Left ventricle myocardium inferior (tissue), 1 donor: ENCODE data around the gene RAB4A. TPM values are rescaled to one million over a fixed set of nuclear protein-coding genes. Genes with fewer than 3 reads are reported as not detected.

Source experiments
- DNase-seq: peaks from one replicate; pipeline ENCODE4 v3.0.0-alpha.2; 2020
- H3K27ac ChIP-seq: fragments of 200-600 bp; replicated peaks from 2 replicates; pipeline ENCODE4 v1.8.0; 2021
- H3K27me3 ChIP-seq: fragments of 200-600 bp; 2 replicates; pipeline ENCODE4 v1.8.0; 2021; ENCODE audit warnings: low read depth
- H3K36me3 ChIP-seq: fragments of 200-600 bp; 2 replicates; pipeline ENCODE4 v1.8.0; 2021
- H3K4me1 ChIP-seq: fragments of 200-600 bp; 2 replicates; pipeline ENCODE4 v1.8.0; 2021
- H3K4me3 ChIP-seq: fragments of 200-600 bp; 2 replicates; pipeline ENCODE4 v1.8.0; 2021; ENCODE audit warnings: mild to moderate bottlenecking, moderate library complexity
- H3K9me3 ChIP-seq: fragments of 200-600 bp; replicated peaks from 2 replicates; pipeline ENCODE4 v1.8.0; 2021
- intact Hi-C: fragments of 100-400 bp; cut with micrococcal nuclease; formaldehyde crosslinking; loops from one replicate; pipeline ENCODE4 v1.11.0; 2022
- total RNA-seq: library from RNA; stranded (reverse); fragmentation: NEBNext Ultra II Directional; extraction: Animal tissue kit (Norgen Biotek cat#: 25700); gene quantifications from one replicate; pipeline ENCODE4 v1.2.1, GENCODE V29; 2021
- TF ChIP-seq, protein P1 (sequence below): fragments of 200-600 bp; IDR thresholded peaks from 2 replicates; pipeline ENCODE4 v1.8.0; 2021; ENCODE audit warnings: antibody characterized with exemption, mild to moderate bottlenecking, borderline replicate concordance
- donor health status: DM: no; HTN: yes; CAD: no; lungs with severe emphysema.

Gene RAB4A
- total RNA-seq, 1 donor from 2014 or later, result 132 TPM

DNA sequence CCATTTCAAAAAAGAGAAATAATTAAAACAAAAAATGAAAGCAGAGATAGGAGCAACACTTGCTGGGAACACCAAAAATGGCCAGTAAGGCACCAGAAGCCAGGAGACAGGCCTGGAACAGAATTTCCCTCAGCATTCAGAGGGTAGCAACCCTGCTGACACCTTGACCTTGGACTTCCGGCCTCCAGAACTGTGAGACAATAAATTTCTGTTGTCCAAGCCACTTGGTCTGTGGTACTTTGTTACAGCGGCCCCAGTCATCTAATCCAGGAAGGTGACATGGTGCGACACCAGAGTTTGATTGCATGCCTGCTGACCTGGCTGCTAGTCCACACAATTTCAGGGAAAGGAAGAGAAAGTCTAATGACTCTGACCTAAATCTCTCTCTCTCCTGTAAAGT lies 10.6 kb upstream of the RAB4A start:
- Histone ChIP-seq H3K4me1 (peaks cover 6% of the 10 kb centered on the region), H3K27ac (no peak overlapping the region), H3K27me3 (no peaks in the 10 kb centered on the region), H3K36me3 (no peaks in the 10 kb centered on the region), H3K4me3 (no peak overlapping the region), H3K9me3 (no peaks in the 10 kb centered on the region)
- DNase-seq, result no peak
- intact Hi-C loops, result no loop called here
- TF ChIP-seq, protein P1, sequence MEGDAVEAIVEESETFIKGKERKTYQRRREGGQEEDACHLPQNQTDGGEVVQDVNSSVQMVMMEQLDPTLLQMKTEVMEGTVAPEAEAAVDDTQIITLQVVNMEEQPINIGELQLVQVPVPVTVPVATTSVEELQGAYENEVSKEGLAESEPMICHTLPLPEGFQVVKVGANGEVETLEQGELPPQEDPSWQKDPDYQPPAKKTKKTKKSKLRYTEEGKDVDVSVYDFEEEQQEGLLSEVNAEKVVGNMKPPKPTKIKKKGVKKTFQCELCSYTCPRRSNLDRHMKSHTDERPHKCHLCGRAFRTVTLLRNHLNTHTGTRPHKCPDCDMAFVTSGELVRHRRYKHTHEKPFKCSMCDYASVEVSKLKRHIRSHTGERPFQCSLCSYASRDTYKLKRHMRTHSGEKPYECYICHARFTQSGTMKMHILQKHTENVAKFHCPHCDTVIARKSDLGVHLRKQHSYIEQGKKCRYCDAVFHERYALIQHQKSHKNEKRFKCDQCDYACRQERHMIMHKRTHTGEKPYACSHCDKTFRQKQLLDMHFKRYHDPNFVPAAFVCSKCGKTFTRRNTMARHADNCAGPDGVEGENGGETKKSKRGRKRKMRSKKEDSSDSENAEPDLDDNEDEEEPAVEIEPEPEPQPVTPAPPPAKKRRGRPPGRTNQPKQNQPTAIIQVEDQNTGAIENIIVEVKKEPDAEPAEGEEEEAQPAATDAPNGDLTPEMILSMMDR, result no peak

DNA sequence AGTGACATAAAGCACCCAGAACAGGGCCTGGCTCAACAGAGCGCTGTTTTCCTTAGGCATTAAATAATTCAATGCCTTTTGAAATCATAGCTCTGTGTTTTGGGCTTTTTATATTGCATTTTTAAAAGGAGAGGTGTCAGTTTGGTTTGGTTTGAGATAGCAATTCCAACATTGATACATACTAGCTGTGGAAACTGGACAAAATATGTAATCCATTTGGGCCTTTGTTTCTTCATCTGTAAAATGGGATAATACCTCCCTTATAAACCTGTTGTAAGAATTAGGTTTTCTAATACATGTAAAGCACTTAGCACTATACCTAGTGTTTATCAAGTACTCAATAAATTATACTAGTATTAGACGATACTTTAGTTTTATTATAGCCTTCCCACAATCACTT lies 8.7 kb upstream of the RAB4A start:
- intact Hi-C loops, result no loop called here
- Histone ChIP-seq H3K27me3 (no peaks in the 10 kb centered on the region), H3K4me1 (peaks cover 6% of the 10 kb centered on the region), H3K27ac (no peak overlapping the region), H3K9me3 (peaks cover 4% of the 10 kb centered on the region), H3K36me3 (no peaks in the 10 kb centered on the region), H3K4me3 (no peak overlapping the region)
- TF ChIP-seq, protein P1, result no peak
- DNase-seq, result no peak

DNA sequence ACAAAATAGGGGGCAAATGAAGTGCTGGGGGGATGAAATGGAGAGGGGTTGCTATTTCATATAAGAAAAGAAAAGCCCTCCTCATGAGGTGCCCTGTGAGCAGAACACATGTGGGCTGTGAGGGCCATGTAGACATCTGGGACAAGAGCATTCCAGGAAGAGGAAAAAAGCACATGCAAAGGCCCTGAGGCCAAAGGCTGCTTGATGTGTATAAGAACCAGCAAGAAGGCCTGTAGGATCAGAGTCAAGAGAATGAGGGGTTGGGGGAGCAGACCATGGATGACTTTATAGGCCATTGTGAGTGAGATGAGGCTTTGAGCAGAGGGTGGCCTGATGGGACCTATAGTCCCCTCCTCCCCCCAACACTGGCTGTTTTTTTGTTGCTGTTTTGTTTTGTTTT lies 7.7 kb upstream of the RAB4A start:
- TF ChIP-seq, protein P1, result no peak
- Histone ChIP-seq H3K36me3 (no peaks in the 10 kb centered on the region), H3K27ac (no peak overlapping the region), H3K27me3 (no peaks in the 10 kb centered on the region), H3K9me3 (peaks cover 9% of the 10 kb centered on the region), H3K4me1 (peaks cover 3% of the 10 kb centered on the region), H3K4me3 (no peak overlapping the region)
- no peak for DNase-seq
- intact Hi-C loops, result no loop called here

DNA sequence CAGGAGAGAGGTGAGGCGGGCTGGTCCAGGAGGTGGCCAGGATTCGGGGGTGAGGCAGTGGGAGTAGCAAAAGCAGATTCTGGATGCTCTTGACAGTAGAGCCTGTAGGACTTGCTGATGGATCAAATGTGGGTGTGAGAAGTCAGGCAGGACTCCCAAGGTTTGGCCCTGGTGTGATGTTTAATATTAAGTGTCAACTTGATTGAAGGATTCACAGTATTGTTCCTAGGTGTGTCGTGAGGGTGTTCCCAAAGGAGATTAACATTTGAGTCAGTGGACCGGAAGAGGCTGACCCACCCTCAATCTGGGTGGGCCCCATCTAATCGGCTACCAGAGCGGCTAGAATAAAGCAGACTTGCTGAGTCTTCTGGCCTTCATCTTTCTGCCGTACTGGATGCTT lies 6.8 kb upstream of the RAB4A start:
- Histone ChIP-seq H3K4me3 (no peak overlapping the region), H3K27me3 (no peaks in the 10 kb centered on the region), H3K9me3 (peaks cover 9% of the 10 kb centered on the region), H3K36me3 (no peaks in the 10 kb centered on the region), H3K27ac (no peak overlapping the region), H3K4me1 (peaks cover 5% of the 10 kb centered on the region)
- TF ChIP-seq, protein P1, result no peak
- DNase-seq, result no peak
- intact Hi-C loops, result no loop called here

DNA sequence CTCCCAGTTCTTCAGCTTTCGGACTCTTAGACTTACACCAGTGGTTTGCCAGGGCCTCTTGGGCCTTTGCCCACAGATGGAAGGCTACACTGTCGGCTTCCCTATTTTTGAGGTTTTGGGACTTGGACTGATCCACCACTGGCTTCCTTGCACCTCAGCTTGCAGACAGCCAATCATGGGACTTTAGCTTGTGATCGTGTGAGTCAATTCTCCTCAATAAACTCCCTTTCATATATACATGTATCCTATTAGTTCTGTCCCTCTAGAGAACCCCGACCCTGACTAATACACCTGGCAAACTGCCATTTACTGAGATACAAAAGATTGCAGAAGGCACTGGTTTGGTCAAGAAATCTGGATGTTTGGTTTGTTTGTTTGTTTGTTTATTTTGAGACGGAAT lies 6.4 kb upstream of the RAB4A start:
- Histone ChIP-seq H3K9me3 (peaks cover 9% of the 10 kb centered on the region), H3K27ac (no peak overlapping the region), H3K36me3 (no peaks in the 10 kb centered on the region), H3K4me1 (peaks cover 6% of the 10 kb centered on the region), H3K4me3 (no peak overlapping the region), H3K27me3 (no peaks in the 10 kb centered on the region)
- TF ChIP-seq, protein P1, result no peak
- DNase-seq, result no peak
- intact Hi-C loops, result no loop called here

DNA sequence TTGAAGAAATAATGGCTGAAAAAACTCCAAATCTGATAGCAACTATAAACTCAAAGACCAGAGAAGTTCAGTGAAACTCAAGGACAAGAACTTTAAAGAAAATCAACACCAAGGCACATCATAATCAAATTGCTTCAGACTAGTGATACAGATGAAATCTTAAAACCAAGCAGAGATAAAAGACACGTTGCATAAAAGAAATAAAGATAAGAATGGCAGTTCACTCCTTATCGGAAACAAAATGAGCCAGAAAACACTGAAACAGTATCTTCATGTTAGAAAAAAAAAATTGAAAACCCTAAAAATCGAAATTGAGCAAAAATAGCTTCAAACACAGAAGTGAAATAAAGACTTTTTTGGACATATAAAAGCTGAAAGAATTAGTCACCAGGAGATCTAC lies 4.6 kb upstream of the RAB4A start:
- Histone ChIP-seq H3K9me3 (peaks cover 9% of the 10 kb centered on the region), H3K36me3 (no peaks in the 10 kb centered on the region), H3K4me3 (no peak overlapping the region), H3K27ac (no peak overlapping the region), H3K27me3 (no peaks in the 10 kb centered on the region), H3K4me1 (peaks cover 21% of the 10 kb centered on the region)
- no peak for DNase-seq
- intact Hi-C loops, result no loop called here
- TF ChIP-seq, protein P1, result no peak
